ENCODE results near the gene KLK12. TPM values are rescaled to one million over a fixed set of nuclear protein-coding genes. Genes with fewer than 3 reads are reported as not detected.
A peak's percentile ranks its signal among the peaks of the same experiment; 100 is the strongest.

The KLK12 gene
- total and polyA plus RNA-seq, 9 of the 15 experiments (the other 6 are each of a cell fraction or from before 2014, with no cell fraction given): not detected

GRCh38 chr19:51016798-51017683 lies 17.8 kb downstream of the KLK12 start (continued):
- TF ChIP-seq PBX2 (CRISPR knock-in tag; IDR thresholded peaks at IDR 0.05; ENCODE audit: low read depth) (no peak), PBX2 (tag; conservative IDR thresholded peaks at IDR 0.05; ENCODE audit: low read depth) (no peak), TEAD1 (CRISPR knock-in tag; IDR thresholded peaks at IDR 0.05) (0 out of 4 replicates have a peak, but pooled peaks of 1 of the 2 experiments have one; percentile 32), REST (IDR thresholded peaks at IDR 0.05; ENCODE audit: borderline replicate concordance) (peak; percentile 73; the same call in 1 of the 2 replicates), REST (CRISPR knock-in tag; IDR thresholded peaks at IDR 0.05; ENCODE audit: low read depth) (no peak), STAG1 (CRISPR knock-in tag; IDR thresholded peaks at IDR 0.05; ENCODE audit: borderline replicate concordance) (peak; percentile 73; the same call in 1 of the 2 replicates), KLF16 (IDR thresholded peaks at IDR 0.05) (no peak), HDAC2 (IDR thresholded peaks at IDR 0.05) (no peak), ARID4B (CRISPR knock-in tag; IDR thresholded peaks at IDR 0.05) (no peak)

Data from K562 (cell line).